BJ (cell line): Measurements from ENCODE around the gene RTP2. TPM values are rescaled to one million over a fixed set of nuclear protein-coding genes. Genes with fewer than 3 reads are reported as not detected.

Experiments
- CTCF ChIA-PET: fragments of 350-600 bp; formaldehyde crosslinking; extraction: SDS; loops from one replicate; lab custom pipeline; 2021; ENCODE audit warnings: antibody characterized with exemption, inconsistent platforms; lab: Yijun Ruan, JAX
- POLR2A ChIA-PET: fragments of 300-600 bp; sonication (Branson Sonifier 250); formaldehyde crosslinking; extraction: SDS; loops from one replicate; lab custom pipeline; 2021; ENCODE audit warnings: antibody characterized with exemption; lab: Charles Lee
- DNase-seq: peaks from one replicate; pipeline ENCODE4 v3.0.0-alpha.2; 2011; ENCODE audit warnings: low read depth
- H3K27me3 ChIP-seq: 2 replicates; pipeline ENCODE4 v1.6.0; 2011; ENCODE audit warnings: low read length; ENCODE audit not compliant: control insufficient read depth, insufficient read depth
- H3K36me3 ChIP-seq: 2 replicates; pipeline ENCODE4 v1.5.1; 2011; ENCODE audit warnings: low read length; ENCODE audit not compliant: control insufficient read depth, insufficient read depth
- H3K4me3 ChIP-seq: 2 replicates; pipeline ENCODE4 v1.5.1; 2011; ENCODE audit warnings: low read depth, mild to moderate bottlenecking, control low read depth, low read length
- polyA plus RNA-seq: library from polyadenylated mRNA; depleted of rRNA; stranded (reverse); fragments of >200 nt; gene quantifications from 2 replicates; pipeline ENCODE4 v1.2.3, GENCODE V29; 2011
- TF ChIP-seq, protein P1 (sequence below): IDR thresholded peaks from 2 replicates; pipeline ENCODE4 v1.5.1; 2011; ENCODE audit warnings: low read depth, mild to moderate bottlenecking, control low read depth, inconsistent platforms, low read length, moderate library complexity; ENCODE audit not compliant: insufficient read depth

The RTP2 gene
- polyA plus RNA-seq, 1 experiment, result not detected

DNA sequence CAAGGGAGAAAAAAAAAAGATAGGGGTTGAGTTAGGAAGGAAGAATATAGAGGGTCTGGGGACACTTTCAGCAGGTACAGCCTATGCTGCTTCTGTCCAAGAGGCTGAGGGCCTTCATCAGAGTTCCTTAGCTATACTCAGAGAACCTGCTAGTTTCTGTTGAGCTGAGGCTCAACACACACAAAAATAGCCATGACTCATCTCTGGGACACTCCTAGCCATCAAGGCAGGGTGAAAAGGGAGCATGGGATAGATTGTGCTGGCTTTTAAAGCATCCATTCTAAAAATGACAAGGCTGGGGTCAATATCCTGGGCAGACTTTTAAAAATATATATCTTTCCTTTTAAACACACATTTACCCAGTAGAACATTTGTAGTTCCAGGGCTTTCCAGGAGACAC lies 2.8 kb upstream of the RTP2 start:
- no peaks in the 10 kb centered on the region for H3K36me3 ChIP-seq
- ChIA-PET POLR2A (no interaction called here), CTCF (interaction anchor here (1.1 to 6.3 kb wide), 6 partner anchors 9 to 485 kb away, joined by 4 to 62 read pairs (median 8); no protein-coding TSS in a partner anchor)
- TF ChIP-seq, protein P1, sequence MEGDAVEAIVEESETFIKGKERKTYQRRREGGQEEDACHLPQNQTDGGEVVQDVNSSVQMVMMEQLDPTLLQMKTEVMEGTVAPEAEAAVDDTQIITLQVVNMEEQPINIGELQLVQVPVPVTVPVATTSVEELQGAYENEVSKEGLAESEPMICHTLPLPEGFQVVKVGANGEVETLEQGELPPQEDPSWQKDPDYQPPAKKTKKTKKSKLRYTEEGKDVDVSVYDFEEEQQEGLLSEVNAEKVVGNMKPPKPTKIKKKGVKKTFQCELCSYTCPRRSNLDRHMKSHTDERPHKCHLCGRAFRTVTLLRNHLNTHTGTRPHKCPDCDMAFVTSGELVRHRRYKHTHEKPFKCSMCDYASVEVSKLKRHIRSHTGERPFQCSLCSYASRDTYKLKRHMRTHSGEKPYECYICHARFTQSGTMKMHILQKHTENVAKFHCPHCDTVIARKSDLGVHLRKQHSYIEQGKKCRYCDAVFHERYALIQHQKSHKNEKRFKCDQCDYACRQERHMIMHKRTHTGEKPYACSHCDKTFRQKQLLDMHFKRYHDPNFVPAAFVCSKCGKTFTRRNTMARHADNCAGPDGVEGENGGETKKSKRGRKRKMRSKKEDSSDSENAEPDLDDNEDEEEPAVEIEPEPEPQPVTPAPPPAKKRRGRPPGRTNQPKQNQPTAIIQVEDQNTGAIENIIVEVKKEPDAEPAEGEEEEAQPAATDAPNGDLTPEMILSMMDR, result no peak
- H3K27me3 ChIP-seq, result peaks cover 1% of the 10 kb centered on the region
- DNase-seq, result no peak
- no peak overlapping the region for H3K4me3 ChIP-seq

DNA sequence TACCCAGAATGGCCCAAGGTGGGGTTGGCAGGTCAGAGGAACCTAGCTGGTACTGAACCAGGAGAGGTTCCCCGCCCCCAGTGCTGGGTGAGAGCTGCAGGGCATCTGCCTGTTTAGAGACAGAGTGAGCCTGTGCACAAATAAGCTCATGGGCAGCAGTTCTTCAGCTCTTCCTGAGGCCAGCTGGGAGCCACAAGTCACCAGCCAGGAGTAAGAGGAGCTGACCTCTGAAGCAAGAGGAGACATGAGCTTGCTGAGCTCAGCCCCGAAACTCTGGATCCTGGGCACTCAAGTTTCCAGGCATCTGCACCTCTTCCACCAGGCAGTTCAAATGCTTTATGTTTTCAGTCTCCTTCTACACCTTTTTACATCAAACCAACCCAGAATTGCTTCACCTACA lies 2.1 kb downstream of the RTP2 start:
- H3K36me3 ChIP-seq, result no peaks in the 10 kb centered on the region
- no peak for DNase-seq
- POLR2A ChIA-PET, result no interaction called here
- CTCF ChIA-PET, result interaction anchor here (0.6 to 6.3 kb wide), 3 partner anchors 14 to 696 kb away, joined by 4 to 62 read pairs (median 4); no protein-coding TSS in a partner anchor
- peaks cover 1% of the 10 kb centered on the region for H3K27me3 ChIP-seq
- H3K4me3 ChIP-seq, result no peak overlapping the region
- TF ChIP-seq, protein P1, result no peak

DNA sequence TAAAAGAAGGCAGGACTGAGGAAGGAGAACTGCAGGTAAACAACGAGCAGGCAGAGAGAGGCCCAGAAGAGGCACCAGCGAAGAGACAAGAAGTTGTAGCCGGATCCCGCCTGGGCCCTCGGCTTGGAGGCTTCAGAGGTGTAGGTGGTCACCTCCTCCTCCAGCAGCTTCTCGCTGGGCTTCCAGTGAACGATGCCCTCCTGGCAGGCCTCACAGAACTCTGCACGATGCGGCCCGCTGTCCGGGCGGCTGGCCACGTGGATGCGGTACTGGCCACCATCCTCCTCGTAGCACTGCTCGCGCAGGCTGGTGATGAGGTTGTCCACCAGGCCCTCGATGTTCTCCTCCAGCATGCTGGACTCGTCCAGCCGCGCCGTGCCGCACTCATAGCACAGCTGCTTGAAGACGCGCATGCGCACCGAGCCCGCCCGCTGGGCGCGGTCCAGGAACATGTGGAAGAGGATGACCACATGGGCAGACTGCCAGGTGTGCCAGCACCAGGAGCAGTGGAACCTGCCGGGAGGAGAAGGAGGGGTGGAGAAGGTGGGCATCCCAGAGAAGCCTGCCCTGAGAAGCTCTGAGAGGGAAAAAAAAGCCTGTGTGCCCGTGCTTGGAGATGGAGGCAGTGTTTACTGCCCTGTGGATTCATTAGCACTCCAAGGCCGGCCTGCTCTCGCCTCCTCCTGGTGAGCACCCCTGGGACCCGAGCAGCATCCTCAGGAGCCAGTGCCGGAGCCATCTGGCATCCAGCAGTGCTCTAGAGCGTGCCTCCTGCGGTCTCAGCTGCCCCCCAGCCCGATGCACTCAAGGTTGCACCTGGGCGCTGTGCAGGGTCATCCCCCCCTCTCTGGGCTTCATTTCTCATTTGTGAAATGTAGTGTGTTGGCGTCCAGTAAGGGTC lies 3.6 kb downstream of the RTP2 start:
- TF ChIP-seq, protein P1, result no peak
- ChIA-PET POLR2A (no interaction called here), CTCF (no interaction called here)
- H3K36me3 ChIP-seq, result no peaks in the 10 kb centered on the region
- DNase-seq, result no peak
- H3K27me3 ChIP-seq, result peaks cover 1% of the 10 kb centered on the region
- no peak overlapping the region for H3K4me3 ChIP-seq

DNA sequence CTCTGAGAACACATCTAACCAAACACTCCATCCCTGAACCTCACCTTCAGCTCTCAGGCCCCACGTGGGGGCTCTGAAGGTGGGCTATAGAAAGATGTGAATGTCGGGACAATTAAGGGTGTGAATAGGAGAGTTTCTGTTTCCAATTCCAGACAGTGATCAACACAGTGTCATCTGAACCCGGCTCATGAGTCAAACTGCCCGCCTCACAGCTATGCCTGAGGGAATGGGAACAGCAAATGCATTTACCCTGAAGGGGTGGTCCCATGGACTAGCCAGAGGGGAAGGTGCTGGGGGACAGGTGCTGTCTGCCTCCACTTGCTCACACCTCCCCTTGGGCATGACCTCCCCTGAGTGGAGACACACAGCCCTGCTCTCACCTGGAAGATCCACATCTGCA lies 6.3 kb downstream of the RTP2 start:
- TF ChIP-seq, protein P1, result no peak
- Histone ChIP-seq H3K4me3 (no peak overlapping the region), H3K27me3 (peaks cover 1% of the 10 kb centered on the region), H3K36me3 (no peaks in the 10 kb centered on the region)
- CTCF ChIA-PET, result interaction anchor here (0.7 to 4.7 kb wide), 5 partner anchors 16 to 476 kb away, joined by 3 to 23 read pairs (median 3); no protein-coding TSS in a partner anchor
- POLR2A ChIA-PET, result no interaction called here
- no peak for DNase-seq

DNA sequence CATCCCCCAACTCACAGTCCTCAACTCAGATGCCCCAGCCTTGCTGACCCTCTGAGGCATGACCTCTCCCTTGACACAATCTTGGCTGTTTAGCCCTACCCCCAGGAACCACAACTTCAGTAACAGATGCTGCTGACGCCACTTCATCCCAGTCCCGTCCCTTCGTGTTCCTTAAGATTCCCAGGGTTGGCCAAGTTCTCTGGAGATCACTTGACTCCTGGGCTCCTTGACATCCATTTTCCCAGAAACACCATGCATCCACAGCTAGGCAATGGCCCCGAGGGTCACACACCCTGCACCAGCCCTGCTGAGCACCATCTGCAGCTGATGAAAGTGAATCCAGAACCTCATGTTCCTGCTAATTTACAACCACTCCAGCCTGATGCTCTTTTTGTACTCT lies 6.9 kb downstream of the RTP2 start:
- DNase-seq, result no peak
- ChIA-PET CTCF (interaction anchor here (0.7 to 4.7 kb wide), 5 partner anchors 16 to 475 kb away, joined by 3 to 23 read pairs (median 3); no protein-coding TSS in a partner anchor), POLR2A (no interaction called here)
- H3K4me3 ChIP-seq, result no peak overlapping the region
- TF ChIP-seq, protein P1, result no peak
- peaks cover 1% of the 10 kb centered on the region for H3K27me3 ChIP-seq
- no peaks in the 10 kb centered on the region for H3K36me3 ChIP-seq
